HCT116 (cell line): ENCODE data around the gene TCIRG1. TPM values are rescaled to one million over a fixed set of nuclear protein-coding genes. Genes with fewer than 3 reads are reported as not detected.

ENCODE experiments used
- ATAC-seq: fragments of 200-7000 bp; cut with Tn5 transposase; 2 replicates; pipeline ENCODE4 v1.9.1; 2020; ENCODE audit warnings: mild to moderate bottlenecking, moderate library complexity
- BruUV-seq: library from RNA; stranded (reverse); fragments of 400-500 nt; replicated peaks from 2 replicates; lab custom pipeline; 2021; lab: Mats Ljungman, UMichigan
- CTCF ChIA-PET: fragments of 300-600 bp; sonication (Branson Sonifier 250); formaldehyde crosslinking; loops from one replicate; lab custom pipeline; 2021; ENCODE audit warnings: antibody characterized with exemption; lab: Charles Lee
- POLR2A ChIA-PET: fragments of 300-600, 350-600 bp; sonication (Branson Sonifier 250); formaldehyde crosslinking; loops from one replicate; lab custom pipeline; 2021; ENCODE audit warnings: antibody characterized with exemption; lab: Charles Lee
- RAD21 ChIA-PET, 2 experiments: fragments of 300-600 bp; sonication (Branson Sonifier 250); formaldehyde crosslinking; loops; one replicate each; lab custom pipeline; 2023; ENCODE audit warnings: low total read pairs in 2 of 2; ENCODE audit not compliant: uncharacterized antibody in 2 of 2, unreplicated experiment in 2 of 2, low non-redundant PET in 1 of 2; lab: Charles Lee
- DNase-seq: peaks from one replicate; pipeline ENCODE4 v3.0.0-alpha.2; 2010; ENCODE audit warnings: low read depth, low spot score
- H2AFZ ChIP-seq: fragments of 200-600 bp; shearing (Covaris generic), sonication (generic); 2 replicates; pipeline ENCODE4 v1.6.1; 2017; ENCODE audit warnings: low read depth, mixed run types, mixed read lengths, antibody characterized with exemption, low read length; ENCODE audit not compliant: poor library complexity, severe bottlenecking
- H3K27ac ChIP-seq: 2 replicates; pipeline ENCODE4 v1.5.1; 2012; ENCODE audit warnings: low read depth, low read length
- H3K27me3 ChIP-seq: fragments of 200-600 bp; sonication (generic); 2 replicates; pipeline ENCODE4 v1.6.1; 2016; ENCODE audit warnings: mixed run types, low read length, mixed read lengths; ENCODE audit not compliant: insufficient read depth
- H3K36me3 ChIP-seq, 2 experiments: fragments of 200-500 bp in 1 of 2; fragments of 200-600 bp in 1 of 2; sonication (Bioruptor generic) in 1 of 2; sonication (generic) in 1 of 2; 2 replicates each; pipeline versions ENCODE4 v1.5.1 to v1.6.1; 2014 to 2016; ENCODE audit warnings: low read length in 2 of 2, inconsistent platforms in 1 of 2, mixed read lengths in 1 of 2, mixed run types in 1 of 2; ENCODE audit not compliant: insufficient read depth in 2 of 2, control insufficient read depth in 1 of 2
- H3K4me1 ChIP-seq, 2 experiments: fragments of 200-600 bp in 1 of 2; sonication (generic) in 1 of 2; 2 replicates each; pipeline versions ENCODE4 v1.5.1 to v1.6.1; 2012 to 2017; ENCODE audit warnings: low read length in 2 of 2, inconsistent platforms in 1 of 2, mild to moderate bottlenecking in 1 of 2, mixed read lengths in 1 of 2, mixed run types in 1 of 2, moderate library complexity in 1 of 2; ENCODE audit not compliant: insufficient read depth in 2 of 2, control insufficient read depth in 1 of 2
- H3K4me2 ChIP-seq: fragments of 200-600 bp; sonication (generic); 2 replicates; pipeline ENCODE4 v1.6.1; 2017; ENCODE audit warnings: mixed run types, low read length, mixed read lengths
- H3K4me3 ChIP-seq, 2 experiments: fragments of 200-600 bp in 1 of 2; sonication (generic) in 1 of 2; replicated peaks in 1 of 2; 2 replicates each; pipeline ENCODE4 v1.5.1; 2011 to 2016; ENCODE audit warnings: low read length in 2 of 2, control low read depth in 1 of 2, low read depth in 1 of 2, mild to moderate bottlenecking in 1 of 2, mixed read lengths in 1 of 2, mixed run types in 1 of 2
- H3K79me2 ChIP-seq: fragments of 200-600 bp; sonication (generic); 2 replicates; pipeline ENCODE4 v1.6.1; 2017; ENCODE audit warnings: mild to moderate bottlenecking, mixed run types, low read length, moderate library complexity, mixed read lengths; ENCODE audit not compliant: insufficient read depth
- H3K9ac ChIP-seq: fragments of 200-600 bp; sonication (generic); 2 replicates; pipeline ENCODE4 v1.6.1; 2016; ENCODE audit warnings: low read length, mixed read lengths
- H3K9me2 ChIP-seq: fragments of 200-600 bp; sonication (generic), shearing (Covaris generic); 2 replicates; pipeline ENCODE4 v1.6.1; 2017; ENCODE audit warnings: mixed run types, mild to moderate bottlenecking, moderate library complexity; ENCODE audit not compliant: insufficient read depth
- H3K9me3 ChIP-seq, 2 experiments: fragments of 200-500 bp in 1 of 2; fragments of 200-600 bp in 1 of 2; sonication (Bioruptor generic) in 1 of 2; sonication (generic) in 1 of 2; 2 replicates each; pipeline ENCODE4 v1.6.1; 2014 to 2017; ENCODE audit warnings: low read length in 2 of 2, mixed read lengths in 2 of 2, inconsistent platforms in 1 of 2, low read depth in 1 of 2, mild to moderate bottlenecking in 1 of 2, mixed run types in 1 of 2, moderate library complexity in 1 of 2; ENCODE audit not compliant: control insufficient read depth in 1 of 2, insufficient read depth in 1 of 2
- H4K20me1 ChIP-seq: fragments of 200-600 bp; sonication (generic), shearing (Covaris generic); 2 replicates; pipeline ENCODE4 v1.6.1; 2017; ENCODE audit warnings: mixed run types, mild to moderate bottlenecking, moderate library complexity; ENCODE audit not compliant: insufficient read depth
- ATF3 ChIP-seq: IDR thresholded peaks from 2 replicates; pipeline ENCODE4 v1.6.1; 2012
- CBX3 ChIP-seq: IDR thresholded peaks from 2 replicates; pipeline ENCODE4 v1.6.1; 2012; ENCODE audit warnings: low read depth
- EZH2 ChIP-seq: fragments of 200-600 bp; sonication (generic); IDR thresholded peaks from 2 replicates; pipeline ENCODE4 v1.6.1; 2017; ENCODE audit warnings: antibody characterized with exemption, mixed run types
- EZH2phosphoT487 ChIP-seq: fragments of 200-600 bp; IDR thresholded peaks from 2 replicates; pipeline ENCODE4 v1.6.1; 2018; ENCODE audit warnings: antibody characterized with exemption, borderline replicate concordance
- FOSL1 ChIP-seq: IDR thresholded peaks from 2 replicates; pipeline ENCODE4 v1.6.1; 2012; ENCODE audit warnings: low read depth
- JUND ChIP-seq: IDR thresholded peaks from 2 replicates; pipeline ENCODE4 v1.6.1; 2012
- MAX ChIP-seq: IDR thresholded peaks from 2 replicates; pipeline ENCODE4 v1.6.1; 2012
- REST ChIP-seq: IDR thresholded peaks from 2 replicates; pipeline ENCODE4 v1.6.1; 2012; ENCODE audit warnings: low read depth
- SRF ChIP-seq: IDR thresholded peaks from 2 replicates; pipeline ENCODE4 v1.6.1; 2012; ENCODE audit warnings: low read depth
- TCF7L2 ChIP-seq: IDR thresholded peaks from 2 replicates; pipeline ENCODE4 v1.7.0; 2011; ENCODE audit warnings: borderline replicate concordance, inconsistent platforms; ENCODE audit not compliant: insufficient read depth, insufficient read length; ENCODE audit errors: extremely low read depth
- YY1 ChIP-seq: IDR thresholded peaks from 2 replicates; pipeline ENCODE4 v1.6.1; 2011; ENCODE audit warnings: low read length, low read depth, moderate library complexity, mild to moderate bottlenecking; ENCODE audit not compliant: insufficient replicate concordance; ENCODE audit errors: extremely low read depth
- ZFX ChIP-seq: fragments of 450-650 bp; IDR thresholded peaks from 2 replicates; pipeline ENCODE4 v1.6.1; 2017
- intact Hi-C: fragments of 100-400 bp; cut with micrococcal nuclease; formaldehyde crosslinking; loops from 2 replicates; pipeline ENCODE4 v1.10.0; 2022
- total RNA-seq: library from RNA; stranded (reverse); gene quantifications from one replicate; pipeline ENCODE4 v1.2.1, GENCODE V29; 2021; ENCODE audit not compliant: unreplicated experiment

Gene TCIRG1
- total RNA-seq, 1 experiment from 2014 or later, result 101 TPM

- DNase-seq (no peak), ATAC-seq (no peak)
- Histone ChIP-seq H3K9me2 (no peaks in the 10 kb centered on the region), H4K20me1 (no peaks in the 10 kb centered on the region), H3K4me1 (peaks cover 9 to 23% of the 10 kb centered on the region in 2 experiments; a peak in 3 of 4 replicates), H2AFZ (no peak overlapping the region), H3K36me3 (peaks cover 0 to 6% of the 10 kb centered on the region in 2 experiments; a peak in 2 of 4 replicates), H3K4me2 (no peak overlapping the region), H3K9ac (no peak overlapping the region), H3K9me3 (no peaks in the 10 kb centered on the region), H3K27ac (no peak overlapping the region), H3K4me3 (no peak overlapping the region), H3K79me2 (peaks cover 21% of the 10 kb centered on the region), H3K27me3 (no peaks in the 10 kb centered on the region)
- ChIA-PET POLR2A (no interaction called here), CTCF (no interaction called here), RAD21 (interaction anchor here in 1 of 2 experiments (0.6 kb wide), 1 partner anchor 793 kb away, joined by 4 read pairs; no protein-coding TSS in a partner anchor)
- TF ChIP-seq JUND (no peak), TCF7L2 (no peak)
- intact Hi-C loops, result no loop called here
- BruUV-seq, result no TSS peak
Observed at GRCh38 chr11:68041617-68042218, 2.9 kb downstream of the TCIRG1 start.

GRCh38 chr11:68042219-68043028, 3.6 kb downstream of the TCIRG1 start:
- intact Hi-C loops, result no loop called here
- RAD21 ChIA-PET, result interaction anchor here in 1 of 2 experiments (0.6 kb wide), 1 partner anchor 792 kb away, joined by 4 read pairs; no protein-coding TSS in a partner anchor
- POLR2A ChIA-PET, result interaction anchor here (0.6 kb wide), 1 partner anchor 12 kb away, joined by 3 read pairs; the partner anchor contains the start of gene NDUFS8
- no peak overlapping the region for H2AFZ ChIP-seq
- H3K79me2 ChIP-seq, result peaks cover 21% of the 10 kb centered on the region
- no peak overlapping the region for H3K4me3 ChIP-seq
- peaks cover 0 to 6% of the 10 kb centered on the region in 2 experiments; a peak in 2 of 4 replicates for H3K36me3 ChIP-seq
- no peaks in the 10 kb centered on the region for H4K20me1 ChIP-seq
- no peak for ATAC-seq
- no peaks in the 10 kb centered on the region for H3K27me3 ChIP-seq
- no peak overlapping the region for H3K27ac ChIP-seq
- no peaks in the 10 kb centered on the region for H3K9me3 ChIP-seq
- peaks cover 9 to 23% of the 10 kb centered on the region in 2 experiments; a peak in 3 of 4 replicates for H3K4me1 ChIP-seq
- no peak for DNase-seq
- H3K4me2 ChIP-seq, result no peak overlapping the region
- H3K9ac ChIP-seq, result no peak overlapping the region
- TF ChIP-seq JUND (no peak), EZH2 (no peak), YY1 (no peak), ATF3 (no peak), MAX (no peak), EZH2phosphoT487 (no peak), FOSL1 (no peak), CBX3 (no peak), REST (no peak), SRF (no peak), ZFX (no peak), TCF7L2 (no peak)
- BruUV-seq, result no TSS peak
- CTCF ChIA-PET, result no interaction called here
- H3K9me2 ChIP-seq, result no peaks in the 10 kb centered on the region
